Trophoblast cell (in vitro differentiated cells and primary cell): ENCODE results near the gene TESK2.

Experiments used
- DNase-seq, 2 donors: peaks; one replicate each; pipeline ENCODE4 v3.0.0-alpha.2; 2016
- H2AFZ ChIP-seq: 2 replicates; pipeline ENCODE4 v1.6.1; 2013; ENCODE audit warnings: low read length, moderate library complexity, mild to moderate bottlenecking; ENCODE audit not compliant: insufficient read depth, poor library complexity
- H2AK5ac ChIP-seq: 2 replicates; pipeline ENCODE4 v1.6.1; 2013; ENCODE audit warnings: mild to moderate bottlenecking, low read length
- H2BK120ac ChIP-seq: 2 replicates; pipeline ENCODE4 v1.6.1; 2013; ENCODE audit warnings: low read length, mild to moderate bottlenecking, moderate library complexity; ENCODE audit not compliant: insufficient read depth, poor library complexity
- H2BK12ac ChIP-seq: 2 replicates; pipeline ENCODE4 v1.6.1; 2013; ENCODE audit warnings: mild to moderate bottlenecking, low read length, moderate library complexity
- H2BK5ac ChIP-seq: 2 replicates; pipeline ENCODE4 v1.6.1; 2013; ENCODE audit warnings: low read length, low read depth, moderate library complexity, mild to moderate bottlenecking; ENCODE audit not compliant: poor library complexity
- H3K14ac ChIP-seq: 2 replicates; pipeline ENCODE4 v1.6.1; 2013; ENCODE audit warnings: mild to moderate bottlenecking, low read length
- H3K18ac ChIP-seq: 2 replicates; pipeline ENCODE4 v1.6.1; 2013; ENCODE audit warnings: mild to moderate bottlenecking, low read length
- H3K23ac ChIP-seq: 2 replicates; pipeline ENCODE4 v1.6.1; 2013; ENCODE audit warnings: low read length
- H3K27ac ChIP-seq: 2 replicates; pipeline ENCODE4 v1.5.1; 2013; ENCODE audit warnings: low read depth, mild to moderate bottlenecking, inconsistent platforms, low read length, moderate library complexity
- H3K27me3 ChIP-seq: 2 replicates; pipeline ENCODE4 v1.6.1; 2013; ENCODE audit warnings: inconsistent platforms, mild to moderate bottlenecking, low read length, moderate library complexity; ENCODE audit not compliant: insufficient read depth
- H3K36me3 ChIP-seq, 2 experiments: 1 replicate in 1 of 2; 2 replicates in 1 of 2; pipeline ENCODE4 v1.6.1; 2013; ENCODE audit warnings: low read length in 2 of 2, mild to moderate bottlenecking in 2 of 2, moderate library complexity in 1 of 2; ENCODE audit not compliant: insufficient read depth in 2 of 2, control insufficient read depth in 1 of 2
- H3K4ac ChIP-seq: 2 replicates; pipeline ENCODE4 v1.6.1; 2013; ENCODE audit warnings: low read depth, mild to moderate bottlenecking, low read length, moderate library complexity
- H3K4me1 ChIP-seq, 2 experiments: 1 replicate in 1 of 2; 2 replicates in 1 of 2; pipeline ENCODE4 v1.6.1; 2013; ENCODE audit warnings: low read length in 2 of 2, mild to moderate bottlenecking in 2 of 2, moderate library complexity in 1 of 2; ENCODE audit not compliant: insufficient read depth in 2 of 2, control insufficient read depth in 1 of 2
- H3K4me2 ChIP-seq: 2 replicates; pipeline ENCODE4 v1.6.1; 2013; ENCODE audit warnings: inconsistent platforms, mild to moderate bottlenecking, low read length, moderate library complexity
- H3K4me3 ChIP-seq: 2 replicates; pipeline ENCODE4 v1.5.1; 2013; ENCODE audit warnings: mild to moderate bottlenecking, low read depth, low read length, inconsistent platforms
- H3K79me1 ChIP-seq: one replicate; pipeline ENCODE4 v1.6.1; 2013; ENCODE audit warnings: low read length
- H3K79me2 ChIP-seq: 2 replicates; pipeline ENCODE4 v1.6.1; 2013; ENCODE audit warnings: low read length, mild to moderate bottlenecking; ENCODE audit not compliant: control insufficient read depth, insufficient read depth, poor library complexity
- H3K9ac ChIP-seq: 2 replicates; pipeline ENCODE4 v1.6.1; 2013; ENCODE audit warnings: mild to moderate bottlenecking, low read length
- H3K9me3 ChIP-seq: 2 replicates; pipeline ENCODE4 v1.6.1; 2013; ENCODE audit warnings: low read depth, mild to moderate bottlenecking, control low read depth, inconsistent platforms, low read length; ENCODE audit not compliant: insufficient read depth
- H4K12ac ChIP-seq: 2 replicates; pipeline ENCODE4 v1.6.1; 2013; ENCODE audit warnings: low read depth, mild to moderate bottlenecking, low read length, moderate library complexity
- H4K8ac ChIP-seq: 2 replicates; pipeline ENCODE4 v1.6.1; 2013; ENCODE audit warnings: low read depth, mild to moderate bottlenecking, low read length, moderate library complexity
- H4K91ac ChIP-seq: one replicate; pipeline ENCODE4 v1.6.1; 2013; ENCODE audit warnings: low read depth, mild to moderate bottlenecking, low read length, moderate library complexity
- WGBS: extraction: QIAGEN DNeasy Blood & Tissue Kit; methylation state at CpG from one replicate; pipeline ENCODE4 v1.1.7; 2013; ENCODE audit warnings: missing lambda C conversion rate; ENCODE audit not compliant: insufficient read length, insufficient coverage; ENCODE audit errors: extremely low coverage; 5-methylcytosine and 5-hydroxymethylcytosine counted together

The TESK2 gene

GRCh38 chr1:45452503-45452902 lies 38.5 kb downstream of the TESK2 start:
- DNase-seq, result no peak
- no peaks in the 10 kb centered on the region for H3K36me3 ChIP-seq
- H3K4me2 ChIP-seq, result no peak overlapping the region
- H3K4ac ChIP-seq, result no peak overlapping the region
- H3K9ac ChIP-seq, result no peak overlapping the region
- no peak overlapping the region for H4K91ac ChIP-seq
- H3K4me3 ChIP-seq, result no peak overlapping the region
- no peaks in the 10 kb centered on the region for H3K27me3 ChIP-seq
- H4K12ac ChIP-seq, result no peak overlapping the region
- no peak overlapping the region for H3K18ac ChIP-seq
- no peak overlapping the region for H2BK12ac ChIP-seq
- H3K27ac ChIP-seq, result no peak overlapping the region
- no peak overlapping the region for H4K8ac ChIP-seq
- H3K4me1 ChIP-seq, result no peaks in the 10 kb centered on the region
- no peak overlapping the region for H2AK5ac ChIP-seq
- no peak overlapping the region for H3K23ac ChIP-seq
- no peak overlapping the region for H3K14ac ChIP-seq
- no peak overlapping the region for H2BK120ac ChIP-seq
- no peaks in the 10 kb centered on the region for H3K79me2 ChIP-seq
- H2AFZ ChIP-seq, result no peak overlapping the region
- no peak overlapping the region for H2BK5ac ChIP-seq
- no CpG with 5 or more reads among the region's 3 CpGs for WGBS
- no peaks in the 10 kb centered on the region for H3K79me1 ChIP-seq
- H3K9me3 ChIP-seq, result no peaks in the 10 kb centered on the region

GRCh38 chr1:45448357-45448756 lies 42.6 kb downstream of the TESK2 start:
- no peak overlapping the region for H3K4ac ChIP-seq
- H2AK5ac ChIP-seq, result no peak overlapping the region
- no peak overlapping the region for H3K27ac ChIP-seq
- H3K18ac ChIP-seq, result no peak overlapping the region
- no peak overlapping the region for H4K12ac ChIP-seq
- no peak overlapping the region for H3K4me2 ChIP-seq
- no peaks in the 10 kb centered on the region for H3K4me1 ChIP-seq
- no peaks in the 10 kb centered on the region for H3K9me3 ChIP-seq
- no CpG with 5 or more reads among the region's 3 CpGs for WGBS
- no peak overlapping the region for H3K9ac ChIP-seq
- H3K14ac ChIP-seq, result no peak overlapping the region
- no peak overlapping the region for H4K91ac ChIP-seq
- no peak for DNase-seq
- no peak overlapping the region for H2BK120ac ChIP-seq
- no peak overlapping the region for H2BK5ac ChIP-seq
- no peaks in the 10 kb centered on the region for H3K36me3 ChIP-seq
- no peak overlapping the region for H3K23ac ChIP-seq
- H3K79me1 ChIP-seq, result no peaks in the 10 kb centered on the region
- H2AFZ ChIP-seq, result no peak overlapping the region
- no peak overlapping the region for H4K8ac ChIP-seq
- H2BK12ac ChIP-seq, result no peak overlapping the region
- no peaks in the 10 kb centered on the region for H3K27me3 ChIP-seq
- H3K4me3 ChIP-seq, result no peak overlapping the region
- no peaks in the 10 kb centered on the region for H3K79me2 ChIP-seq

- no peaks in the 10 kb centered on the region for H3K9me3 ChIP-seq
- no peak overlapping the region for H3K4me3 ChIP-seq
- H3K79me2 ChIP-seq, result no peaks in the 10 kb centered on the region
- no peaks in the 10 kb centered on the region for H3K4me1 ChIP-seq
- H3K27ac ChIP-seq, result no peak overlapping the region
- no peak overlapping the region for H2AFZ ChIP-seq
- no peak overlapping the region for H4K8ac ChIP-seq
- H2BK5ac ChIP-seq, result no peak overlapping the region
- no peak overlapping the region for H3K9ac ChIP-seq
- H4K91ac ChIP-seq, result no peak overlapping the region
- no peaks in the 10 kb centered on the region for H3K36me3 ChIP-seq
- no peak overlapping the region for H2BK120ac ChIP-seq
- H2BK12ac ChIP-seq, result no peak overlapping the region
- H2AK5ac ChIP-seq, result no peak overlapping the region
- H4K12ac ChIP-seq, result no peak overlapping the region
- no peak overlapping the region for H3K4me2 ChIP-seq
- whole genome bisulfite sequencing, result no CpG with 5 or more reads among the region's 1 CpG
- no peak overlapping the region for H3K4ac ChIP-seq
- H3K18ac ChIP-seq, result no peak overlapping the region
- no peak for DNase-seq
- H3K14ac ChIP-seq, result no peak overlapping the region
- H3K27me3 ChIP-seq, result no peaks in the 10 kb centered on the region
- no peaks in the 10 kb centered on the region for H3K79me1 ChIP-seq
- H3K23ac ChIP-seq, result no peak overlapping the region
Observed at GRCh38 chr1:45446950-45447672, 43.9 kb downstream of the TESK2 start.

GRCh38 chr1:45446530-45446929 lies 44.4 kb downstream of the TESK2 start:
- Histone ChIP-seq H4K8ac (no peak overlapping the region), H2AK5ac (no peak overlapping the region), H3K4ac (no peak overlapping the region), H3K79me2 (no peaks in the 10 kb centered on the region), H2BK120ac (no peak overlapping the region), H3K27ac (no peak overlapping the region), H3K36me3 (no peaks in the 10 kb centered on the region), H2AFZ (no peak overlapping the region), H2BK12ac (no peak overlapping the region), H3K27me3 (no peaks in the 10 kb centered on the region), H2BK5ac (no peak overlapping the region), H3K9me3 (no peaks in the 10 kb centered on the region), H3K9ac (no peak overlapping the region), H3K4me3 (no peak overlapping the region), H3K4me1 (no peaks in the 10 kb centered on the region), H4K12ac (no peak overlapping the region), H3K18ac (no peak overlapping the region), H4K91ac (no peak overlapping the region), H3K79me1 (no peaks in the 10 kb centered on the region), H3K14ac (no peak overlapping the region), H3K4me2 (no peak overlapping the region), H3K23ac (no peak overlapping the region)
- DNase-seq, result no peak
- WGBS, result no CpG with 5 or more reads among the region's 1 CpG
